Suprapubic skin (tissue), 3 donors: Measurements from ENCODE around the gene SMARCA4.

ENCODE experiments used
- EP300 ChIP-seq: sonication (generic); formaldehyde crosslinking; IDR thresholded peaks from one replicate; pipeline ENCODE4 v1.6.1; 2017; ENCODE audit warnings: antibody characterized with exemption
- POLR2A ChIP-seq, 2 donors: fragments of 450-650 bp; IDR thresholded peaks; one replicate each; pipeline ENCODE4 v1.6.1; 2017; ENCODE audit warnings: antibody characterized with exemption in 2 of 2, mild to moderate bottlenecking in 2 of 2, moderate library complexity in 2 of 2
- TF ChIP-seq, protein P1 (sequence below), 2 donors: fragments of 200-600 bp in 1 of 2; fragments of 450-650 bp in 1 of 2; sonication (generic) in 1 of 2; IDR thresholded peaks; one replicate each; pipeline ENCODE4 v1.5.1; 2016 to 2019; ENCODE audit warnings: antibody characterized with exemption in 2 of 2, mild to moderate bottlenecking in 1 of 2, moderate library complexity in 1 of 2

DNA sequence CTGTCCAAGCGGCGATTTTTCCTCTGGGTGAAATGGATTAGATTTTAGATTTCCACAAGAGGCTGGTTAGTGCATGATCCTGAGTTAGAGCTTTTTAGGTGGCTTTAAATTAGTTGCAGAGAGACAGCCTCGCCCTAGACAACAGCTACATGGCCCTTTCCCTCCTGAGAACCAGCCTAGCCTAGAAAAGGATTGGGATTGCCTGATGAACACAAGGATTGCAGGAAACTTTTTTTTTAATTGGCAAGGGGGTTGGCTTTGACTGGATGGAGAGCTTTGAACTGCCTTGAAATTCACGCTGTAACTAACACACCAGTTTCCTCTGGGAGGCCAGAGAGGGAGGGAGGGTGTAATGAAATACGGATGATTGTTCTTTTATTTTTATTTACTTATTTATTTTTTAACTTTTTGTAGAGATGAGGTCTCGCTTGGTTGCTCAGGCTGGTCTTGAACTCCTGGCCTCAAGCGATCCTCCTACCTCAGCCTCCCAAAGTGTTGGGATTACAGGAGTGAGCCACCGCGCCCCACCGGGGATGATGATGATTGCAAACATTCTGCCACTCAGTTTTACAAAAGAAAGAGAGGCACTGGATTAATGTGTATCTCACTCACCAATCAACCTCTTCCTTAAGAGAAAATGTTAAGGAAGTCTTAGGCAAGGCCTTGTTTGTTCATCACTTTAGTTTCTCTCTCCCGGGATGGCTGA is 130.3 kb downstream of the SMARCA4 start:
- TF ChIP-seq EP300, result no peak
- TF ChIP-seq, protein P1, sequence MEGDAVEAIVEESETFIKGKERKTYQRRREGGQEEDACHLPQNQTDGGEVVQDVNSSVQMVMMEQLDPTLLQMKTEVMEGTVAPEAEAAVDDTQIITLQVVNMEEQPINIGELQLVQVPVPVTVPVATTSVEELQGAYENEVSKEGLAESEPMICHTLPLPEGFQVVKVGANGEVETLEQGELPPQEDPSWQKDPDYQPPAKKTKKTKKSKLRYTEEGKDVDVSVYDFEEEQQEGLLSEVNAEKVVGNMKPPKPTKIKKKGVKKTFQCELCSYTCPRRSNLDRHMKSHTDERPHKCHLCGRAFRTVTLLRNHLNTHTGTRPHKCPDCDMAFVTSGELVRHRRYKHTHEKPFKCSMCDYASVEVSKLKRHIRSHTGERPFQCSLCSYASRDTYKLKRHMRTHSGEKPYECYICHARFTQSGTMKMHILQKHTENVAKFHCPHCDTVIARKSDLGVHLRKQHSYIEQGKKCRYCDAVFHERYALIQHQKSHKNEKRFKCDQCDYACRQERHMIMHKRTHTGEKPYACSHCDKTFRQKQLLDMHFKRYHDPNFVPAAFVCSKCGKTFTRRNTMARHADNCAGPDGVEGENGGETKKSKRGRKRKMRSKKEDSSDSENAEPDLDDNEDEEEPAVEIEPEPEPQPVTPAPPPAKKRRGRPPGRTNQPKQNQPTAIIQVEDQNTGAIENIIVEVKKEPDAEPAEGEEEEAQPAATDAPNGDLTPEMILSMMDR (IDR thresholded peaks at IDR 0.05), result no peak
- no peak for TF ChIP-seq POLR2A (IDR thresholded peaks at IDR 0.05)
